ENCODE data around the gene ZFPM1. TPM values are rescaled to one million over a fixed set of nuclear protein-coding genes. Genes with fewer than 3 reads are reported as not detected.

The ZFPM1 gene
- total RNA-seq, 2 donors from 2014 or later, result 1.7 to 2.4 TPM

- Histone ChIP-seq H3K9me3 (no peaks in the 10 kb centered on the region), H3K27ac (no peak overlapping the region), H3K36me3 (no peaks in the 10 kb centered on the region), H3K4me3 (no peak overlapping the region), H3K4me1 (peaks cover 0 to 15% of the 10 kb centered on the region in 2 donors), H3K27me3 (no peaks in the 10 kb centered on the region)
- no peak for DNase-seq (ENCODE audit: low spot score)
- TF ChIP-seq, protein P1, sequence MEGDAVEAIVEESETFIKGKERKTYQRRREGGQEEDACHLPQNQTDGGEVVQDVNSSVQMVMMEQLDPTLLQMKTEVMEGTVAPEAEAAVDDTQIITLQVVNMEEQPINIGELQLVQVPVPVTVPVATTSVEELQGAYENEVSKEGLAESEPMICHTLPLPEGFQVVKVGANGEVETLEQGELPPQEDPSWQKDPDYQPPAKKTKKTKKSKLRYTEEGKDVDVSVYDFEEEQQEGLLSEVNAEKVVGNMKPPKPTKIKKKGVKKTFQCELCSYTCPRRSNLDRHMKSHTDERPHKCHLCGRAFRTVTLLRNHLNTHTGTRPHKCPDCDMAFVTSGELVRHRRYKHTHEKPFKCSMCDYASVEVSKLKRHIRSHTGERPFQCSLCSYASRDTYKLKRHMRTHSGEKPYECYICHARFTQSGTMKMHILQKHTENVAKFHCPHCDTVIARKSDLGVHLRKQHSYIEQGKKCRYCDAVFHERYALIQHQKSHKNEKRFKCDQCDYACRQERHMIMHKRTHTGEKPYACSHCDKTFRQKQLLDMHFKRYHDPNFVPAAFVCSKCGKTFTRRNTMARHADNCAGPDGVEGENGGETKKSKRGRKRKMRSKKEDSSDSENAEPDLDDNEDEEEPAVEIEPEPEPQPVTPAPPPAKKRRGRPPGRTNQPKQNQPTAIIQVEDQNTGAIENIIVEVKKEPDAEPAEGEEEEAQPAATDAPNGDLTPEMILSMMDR (IDR thresholded peaks at IDR 0.05), result no peak
These were observed 40.8 kb downstream of the ZFPM1 start for GRCh38 chr16:88493879-88494278.

- H3K4me1 ChIP-seq, result peaks cover 0 to 22% of the 10 kb centered on the region in 2 donors
- no peak overlapping the region for H3K27ac ChIP-seq
- H3K4me3 ChIP-seq, result no peak overlapping the region
- TF ChIP-seq, protein P1 (IDR thresholded peaks at IDR 0.05), result no peak
- H3K27me3 ChIP-seq, result no peaks in the 10 kb centered on the region
- DNase-seq (ENCODE audit: low spot score), result no peak
- H3K9me3 ChIP-seq, result no peaks in the 10 kb centered on the region
- no peaks in the 10 kb centered on the region for H3K36me3 ChIP-seq
These were observed 41.5 kb downstream of the ZFPM1 start for GRCh38 chr16:88494335-88495154.

GRCh38 chr16:88495268-88495772, 42.2 kb downstream of the ZFPM1 start:
- no peak overlapping the region for H3K27ac ChIP-seq
- TF ChIP-seq, protein P1 (IDR thresholded peaks at IDR 0.05), result no peak
- H3K27me3 ChIP-seq, result no peaks in the 10 kb centered on the region
- H3K36me3 ChIP-seq, result no peaks in the 10 kb centered on the region
- DNase-seq (ENCODE audit: low spot score), result no peak
- H3K4me1 ChIP-seq, result peaks cover 0 to 29% of the 10 kb centered on the region in 2 donors
- H3K4me3 ChIP-seq, result no peak overlapping the region
- no peaks in the 10 kb centered on the region for H3K9me3 ChIP-seq

GRCh38 chr16:88497561-88498462, 44.7 kb downstream of the ZFPM1 start:
- Histone ChIP-seq H3K27ac (peak overlapping the region in 1 of 2 donors; percentile 71), H3K9me3 (no peaks in the 10 kb centered on the region), H3K4me3 (no peak overlapping the region), H3K27me3 (no peaks in the 10 kb centered on the region), H3K36me3 (no peaks in the 10 kb centered on the region), H3K4me1 (peaks cover 0 to 32% of the 10 kb centered on the region in 2 donors)
- TF ChIP-seq, protein P1 (IDR thresholded peaks at IDR 0.05), result no peak
- DNase-seq (ENCODE audit: low spot score), result peak; percentile 71

- H3K36me3 ChIP-seq, result no peaks in the 10 kb centered on the region
- peak overlapping the region in 1 of 2 donors; percentile 71 for H3K27ac ChIP-seq
- TF ChIP-seq, protein P1 (IDR thresholded peaks at IDR 0.05), result no peak
- H3K4me1 ChIP-seq, result peaks cover 0 to 32% of the 10 kb centered on the region in 2 donors
- H3K9me3 ChIP-seq, result no peaks in the 10 kb centered on the region
- DNase-seq (ENCODE audit: low spot score), result no peak
- no peaks in the 10 kb centered on the region for H3K27me3 ChIP-seq
- no peak overlapping the region for H3K4me3 ChIP-seq
These were observed 45.6 kb downstream of the ZFPM1 start for GRCh38 chr16:88498576-88499208.
